Chondrocyte (in vitro differentiated cells): ENCODE data around the gene PTPRK. TPM values are rescaled to one million over a fixed set of nuclear protein-coding genes. Genes with fewer than 3 reads are reported as not detected.

Source experiments
- DNase-seq: peaks from one replicate; pipeline ENCODE4 v3.0.0; 2021; ENCODE audit warnings: mixed read lengths, low spot score
- H3K27ac Mint-ChIP-seq: one replicate; pipeline ENCODE4 v1.8.0; 2021; ENCODE audit warnings: mild to moderate bottlenecking, moderate library complexity, mixed read lengths; ENCODE audit not compliant: unreplicated experiment
- H3K27me3 Mint-ChIP-seq: 2 replicates; pipeline ENCODE4 v1.8.0; 2021; ENCODE audit warnings: low read depth, mixed read lengths
- H3K36me3 Mint-ChIP-seq: 2 replicates; pipeline ENCODE4 v1.8.0; 2021; ENCODE audit warnings: low read depth, mixed read lengths
- H3K4me1 Mint-ChIP-seq: 2 replicates; pipeline ENCODE4 v1.8.0; 2021; ENCODE audit warnings: low read depth, mild to moderate bottlenecking, mixed read lengths
- H3K4me3 Mint-ChIP-seq: one replicate; pipeline ENCODE4 v1.8.0; 2021; ENCODE audit warnings: mild to moderate bottlenecking, moderate library complexity, mixed read lengths; ENCODE audit not compliant: unreplicated experiment
- H3K9me3 Mint-ChIP-seq: 2 replicates; pipeline ENCODE4 v1.8.0; 2021; ENCODE audit warnings: low read depth, mixed read lengths
- CTCF ChIP-seq: fragments of 200-600 bp; sonication (generic); IDR thresholded peaks from 2 replicates; pipeline ENCODE4 v1.5.0; 2021; ENCODE audit warnings: antibody characterized with exemption, mild to moderate bottlenecking, moderate library complexity
- total RNA-seq: library from RNA; stranded (reverse); gene quantifications from 3 replicates; pipeline ENCODE4 v1.2.1, GENCODE V29; 2021

PTPRK gene
- total RNA-seq, 1 donor from 2014 or later: 63.3 TPM

- H3K36me3 Mint-ChIP-seq: peaks cover 5% of the 10 kb centered on the region
- H3K4me1 Mint-ChIP-seq: no peaks in the 10 kb centered on the region
- TF ChIP-seq CTCF: no peak
- no peaks in the 10 kb centered on the region for H3K9me3 Mint-ChIP-seq
- H3K27me3 Mint-ChIP-seq: no peaks in the 10 kb centered on the region
- no peak overlapping the region for H3K4me3 Mint-ChIP-seq
- no peak overlapping the region for H3K27ac Mint-ChIP-seq
- DNase-seq: no peak
Observed at GRCh38 chr6:128216917-128217316, 303.5 kb downstream of the PTPRK start.

- H3K36me3 Mint-ChIP-seq: no peaks in the 10 kb centered on the region
- no peaks in the 10 kb centered on the region for H3K27me3 Mint-ChIP-seq
- TF ChIP-seq CTCF: no peak
- DNase-seq: no peak
- H3K4me3 Mint-ChIP-seq: no peak overlapping the region
- no peaks in the 10 kb centered on the region for H3K9me3 Mint-ChIP-seq
- peak overlapping the region; percentile 70 for H3K27ac Mint-ChIP-seq
- H3K4me1 Mint-ChIP-seq: peaks cover 41% of the 10 kb centered on the region
Observed at GRCh38 chr6:128209771-128210170, 310.6 kb downstream of the PTPRK start.

GRCh38 chr6:128208851-128209580 is 311.4 kb downstream of the PTPRK start:
- Mint-ChIP-seq H3K27ac (peak overlapping the region; percentile 70), H3K4me1 (peaks cover 49% of the 10 kb centered on the region), H3K9me3 (no peaks in the 10 kb centered on the region), H3K27me3 (no peaks in the 10 kb centered on the region), H3K36me3 (no peaks in the 10 kb centered on the region), H3K4me3 (no peak overlapping the region)
- no peak for TF ChIP-seq CTCF
- no peak for DNase-seq

GRCh38 chr6:128208078-128208477 is 312.3 kb downstream of the PTPRK start:
- Mint-ChIP-seq H3K36me3 (no peaks in the 10 kb centered on the region), H3K4me3 (no peak overlapping the region), H3K27me3 (no peaks in the 10 kb centered on the region), H3K27ac (peak overlapping the region; percentile 84), H3K9me3 (peaks cover under 1% of the 10 kb centered on the region), H3K4me1 (peaks cover 51% of the 10 kb centered on the region)
- TF ChIP-seq CTCF: no peak
- no peak for DNase-seq

- peaks cover 51% of the 10 kb centered on the region for H3K4me1 Mint-ChIP-seq
- H3K9me3 Mint-ChIP-seq: peaks cover 3% of the 10 kb centered on the region
- no peak overlapping the region for H3K4me3 Mint-ChIP-seq
- no peak for DNase-seq
- TF ChIP-seq CTCF: no peak
- H3K36me3 Mint-ChIP-seq: no peaks in the 10 kb centered on the region
- no peak overlapping the region for H3K27ac Mint-ChIP-seq
- no peaks in the 10 kb centered on the region for H3K27me3 Mint-ChIP-seq
Observed at GRCh38 chr6:128206610-128207426, 313.6 kb downstream of the PTPRK start.
